HG03439 (cell line): ENCODE data around the gene F10.
"Not testable (repeated sequence)": the region's sequence is repeated elsewhere in the genome, so short reads cannot be mapped to it uniquely, and the experiment has no call there.

ENCODE experiments used
- ATAC-seq: cut with Tn5 transposase; IDR thresholded peaks from one replicate; pipeline ENCODE4 v1.9.1; 2021; ENCODE audit warnings: mild to moderate bottlenecking, moderate library complexity; ENCODE audit not compliant: unreplicated experiment

The F10 gene

DNA sequence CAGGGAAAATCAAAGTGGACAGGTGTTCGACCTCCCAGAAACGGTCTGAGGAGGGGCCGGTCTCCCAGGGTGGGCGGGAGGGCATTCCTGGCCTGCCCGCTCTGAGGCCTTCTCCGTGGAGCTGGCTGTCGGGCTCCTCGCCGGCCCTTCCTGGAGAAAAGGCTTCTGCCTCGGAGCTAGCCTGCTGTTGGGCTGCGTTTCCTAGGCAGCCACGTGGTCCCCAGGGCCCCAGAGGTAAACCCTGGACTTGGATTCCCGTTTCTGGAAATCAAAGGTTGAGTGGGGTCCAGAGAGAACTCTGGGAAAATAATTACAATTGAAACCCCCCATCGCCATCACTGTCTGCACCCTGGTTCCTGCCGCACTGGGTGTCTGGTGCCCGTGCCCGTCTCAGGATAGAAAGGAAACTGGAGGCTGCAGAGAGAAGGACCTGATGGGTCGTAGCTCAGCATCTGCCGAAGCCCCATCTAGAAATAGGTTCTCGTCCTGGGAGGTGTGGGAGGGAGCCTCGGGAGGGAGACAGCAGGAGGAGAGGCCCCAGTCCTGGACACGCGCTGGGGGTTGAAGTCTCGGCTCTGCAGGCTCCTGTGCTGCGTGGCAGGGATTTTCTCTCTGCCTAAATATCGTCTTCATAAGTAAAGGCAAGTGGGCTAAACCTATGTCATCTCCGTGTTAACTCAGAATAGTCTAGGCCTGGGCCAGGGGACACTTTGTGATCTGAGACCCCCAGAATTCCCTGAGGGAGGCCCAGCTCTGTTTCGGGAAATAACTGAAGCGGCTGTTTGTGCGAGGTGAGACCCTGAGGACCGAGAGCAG is 28.2 kb downstream of the F10 start:
- no peak for ATAC-seq

DNA sequence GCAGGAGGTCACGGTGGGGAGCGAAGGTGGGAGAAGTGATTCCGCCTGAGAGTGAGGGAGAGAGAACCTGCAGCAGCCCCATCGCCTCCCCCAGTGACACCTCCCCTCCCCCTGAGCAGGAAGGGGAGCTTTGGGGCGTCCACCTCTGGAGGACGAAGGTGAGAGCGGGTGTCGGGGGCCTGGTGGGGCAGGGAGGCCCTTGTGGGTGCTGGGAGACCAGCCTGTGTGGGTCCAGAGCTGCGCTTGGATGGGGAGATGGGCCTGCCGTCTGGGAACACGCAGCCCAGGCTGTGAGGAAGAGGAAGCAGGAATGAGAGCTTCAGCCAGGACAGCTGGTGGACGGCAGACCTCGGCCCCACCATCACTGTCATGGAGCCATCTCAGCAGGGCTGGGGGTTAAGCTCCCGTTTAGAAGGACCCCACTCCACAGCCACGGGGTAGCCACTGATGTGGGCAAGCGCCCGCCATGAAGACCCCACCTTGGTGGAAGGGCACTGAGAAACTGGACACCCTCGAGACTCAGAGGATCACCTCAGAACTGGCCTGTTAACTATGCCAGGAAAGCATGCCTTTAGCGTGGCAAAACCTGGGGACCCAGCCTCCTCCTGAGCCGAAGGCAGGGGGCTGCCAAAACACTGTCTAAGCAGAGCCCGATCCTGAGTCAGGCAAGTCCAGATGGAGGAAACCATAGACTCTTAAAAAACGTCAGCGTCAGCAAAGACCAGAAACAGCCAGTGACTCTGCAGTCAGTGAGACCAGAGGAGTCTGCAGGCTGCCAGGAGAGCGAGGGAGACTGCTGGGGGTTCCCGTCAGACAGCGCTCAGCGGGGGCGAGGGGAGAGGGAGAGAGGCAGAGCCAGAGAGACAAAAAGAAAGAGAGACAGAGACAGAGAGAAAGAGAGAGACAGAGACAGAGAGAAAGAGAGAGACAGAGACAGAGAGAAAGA is 29.4 kb downstream of the F10 start:
- no peak for ATAC-seq

DNA sequence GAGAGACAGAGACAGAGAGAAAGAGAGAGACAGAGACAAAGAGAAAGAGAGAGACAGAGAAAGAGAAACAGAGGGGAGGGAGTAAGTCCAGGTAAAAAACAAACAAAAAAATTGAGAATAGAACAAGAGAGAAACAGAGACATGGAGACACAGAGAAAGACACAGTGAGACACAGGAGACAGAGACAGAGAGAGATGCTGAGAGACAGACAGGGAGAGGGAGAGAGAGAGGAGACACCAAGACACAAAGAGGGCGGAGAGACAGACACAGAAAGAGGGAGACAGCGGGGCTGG is 30.0 kb downstream of the F10 start:
- ATAC-seq = no peak

DNA sequence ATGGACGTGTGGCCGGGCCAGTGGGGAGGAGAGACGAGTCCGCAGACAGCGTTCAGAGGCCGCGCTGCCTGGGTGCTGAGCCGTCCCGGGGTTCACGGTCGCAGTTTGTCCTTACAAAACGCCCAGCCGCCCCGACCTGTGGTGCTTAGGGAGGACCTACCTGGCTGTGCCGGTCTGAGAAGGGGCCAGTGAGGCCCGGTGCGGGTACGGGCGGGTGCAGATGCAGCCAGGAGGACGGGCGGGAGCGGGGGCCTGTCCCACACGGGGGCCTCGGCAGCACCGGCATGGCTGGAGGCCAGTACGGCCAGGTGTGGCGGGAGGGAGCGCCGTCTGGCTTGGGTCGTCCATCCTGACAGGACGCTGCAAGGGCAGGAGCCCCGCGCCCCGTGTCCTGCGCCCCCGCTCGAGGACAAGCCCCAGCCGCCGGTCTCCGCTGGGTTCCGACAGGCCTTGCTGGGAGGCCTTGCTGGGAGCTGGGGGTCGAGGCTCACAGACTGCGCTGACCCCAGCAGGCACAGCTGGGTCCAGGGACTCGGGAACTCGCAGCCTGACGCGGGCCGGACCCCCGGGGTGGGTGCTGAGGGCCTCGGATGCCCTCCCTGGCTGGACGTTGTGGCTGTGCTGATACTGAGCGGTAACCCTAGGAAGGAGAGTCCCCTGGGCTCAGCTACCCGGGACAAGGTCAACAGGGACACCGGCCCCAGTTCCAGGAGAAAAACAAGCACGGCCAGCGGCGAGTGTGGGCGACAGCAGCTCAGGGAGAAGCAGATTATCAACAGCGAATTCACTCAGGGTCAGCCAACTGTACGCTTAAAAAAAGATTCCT is 30.6 kb downstream of the F10 start:
- ATAC-seq = peak; percentile 23

DNA sequence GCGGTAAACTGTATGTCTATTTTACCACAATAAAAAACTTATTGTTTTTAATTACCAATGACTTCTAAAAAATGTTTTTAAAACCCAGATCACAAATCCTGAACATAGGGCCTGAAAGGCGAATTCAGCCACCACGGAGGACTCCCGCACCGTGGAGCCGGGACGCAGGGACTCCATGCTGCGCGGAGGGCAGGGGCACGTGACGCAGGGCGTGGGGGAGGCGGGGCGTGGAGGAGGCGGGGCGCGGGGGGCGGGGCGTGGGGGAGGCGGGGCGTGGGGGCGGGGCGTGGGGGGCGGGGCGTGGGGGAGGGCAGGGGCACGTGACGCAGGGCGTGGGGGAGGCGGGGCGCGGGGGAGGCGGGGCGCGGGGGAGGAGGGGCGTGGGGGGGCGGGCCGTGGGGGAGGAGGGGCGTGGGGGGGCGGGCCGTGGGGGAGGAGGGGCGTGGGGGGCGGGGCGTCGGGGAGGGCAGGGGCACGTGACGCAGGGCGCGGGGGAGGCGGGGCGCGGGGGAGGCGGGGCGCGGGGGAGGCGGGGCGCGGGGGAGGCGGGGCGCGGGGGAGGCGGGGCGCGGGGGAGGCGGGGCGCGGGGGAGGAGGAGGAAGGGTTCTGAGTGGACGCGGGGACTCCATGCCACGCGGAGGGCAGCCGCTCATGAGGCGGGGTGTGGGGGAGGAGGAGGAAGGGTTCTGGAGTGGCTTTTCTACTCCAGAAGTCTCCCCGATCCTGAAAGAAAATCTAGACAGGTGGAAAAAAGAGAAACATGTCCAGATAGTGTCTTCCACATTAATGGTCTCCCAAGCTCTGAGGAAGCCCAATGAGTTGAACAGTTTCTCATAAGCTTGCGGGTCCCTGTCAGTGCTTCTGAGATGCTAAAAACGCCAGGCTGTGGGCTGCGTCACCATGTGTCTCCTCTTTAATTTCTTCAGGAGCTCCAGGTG is 31.5 kb downstream of the F10 start:
- ATAC-seq = peak; percentile 49

DNA sequence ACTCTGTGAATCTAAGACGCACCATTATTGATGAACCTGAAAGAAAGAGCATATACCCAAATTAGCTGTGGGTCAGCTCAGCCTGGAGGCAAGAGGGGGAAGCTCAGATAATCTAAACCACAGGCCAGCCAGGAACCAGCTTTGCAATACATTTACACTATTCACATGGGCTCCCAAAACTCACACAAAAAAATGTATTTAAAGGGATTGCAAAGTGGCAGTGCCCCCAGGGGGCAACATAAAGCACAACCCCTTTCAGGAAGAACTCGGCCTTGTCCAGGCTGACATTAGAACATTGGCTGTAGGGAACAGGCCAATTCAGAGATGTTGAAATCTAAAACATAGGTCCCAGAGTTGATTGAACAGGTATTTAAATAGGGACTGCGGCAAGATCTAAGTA is 32.6 kb downstream of the F10 start:
- ATAC-seq = no peak

DNA sequence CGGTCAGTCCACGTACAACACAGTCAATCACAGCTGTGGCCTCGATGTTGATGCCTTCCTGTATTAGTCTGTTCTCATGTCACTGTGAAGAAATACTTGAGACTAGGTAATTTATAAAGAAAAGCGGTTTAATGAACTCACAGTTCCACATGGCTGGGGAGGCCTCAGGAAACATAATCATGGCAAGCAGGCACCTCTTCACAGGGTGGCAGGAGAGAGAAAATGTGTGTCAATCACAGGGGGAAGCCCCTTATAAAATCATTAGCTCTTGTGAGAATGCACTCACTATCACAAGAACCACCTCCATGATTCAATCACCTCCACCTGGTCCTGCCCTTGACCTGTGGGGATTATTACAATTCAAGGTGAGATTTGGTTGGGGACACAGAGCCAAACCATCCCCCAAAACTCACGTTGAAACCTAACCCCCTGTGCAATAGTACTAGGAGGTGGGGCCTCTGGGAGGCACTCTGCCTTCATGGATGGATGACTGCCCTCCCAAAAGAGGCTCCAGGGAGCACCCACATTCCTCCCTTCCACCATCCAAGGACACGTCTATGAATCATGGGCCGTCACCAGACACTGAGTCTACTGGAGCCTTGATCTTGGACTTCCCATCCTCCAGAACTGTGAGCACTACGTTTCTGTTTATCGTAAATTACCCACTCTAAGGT is 33.5 kb downstream of the F10 start:
- no peak for ATAC-seq

DNA sequence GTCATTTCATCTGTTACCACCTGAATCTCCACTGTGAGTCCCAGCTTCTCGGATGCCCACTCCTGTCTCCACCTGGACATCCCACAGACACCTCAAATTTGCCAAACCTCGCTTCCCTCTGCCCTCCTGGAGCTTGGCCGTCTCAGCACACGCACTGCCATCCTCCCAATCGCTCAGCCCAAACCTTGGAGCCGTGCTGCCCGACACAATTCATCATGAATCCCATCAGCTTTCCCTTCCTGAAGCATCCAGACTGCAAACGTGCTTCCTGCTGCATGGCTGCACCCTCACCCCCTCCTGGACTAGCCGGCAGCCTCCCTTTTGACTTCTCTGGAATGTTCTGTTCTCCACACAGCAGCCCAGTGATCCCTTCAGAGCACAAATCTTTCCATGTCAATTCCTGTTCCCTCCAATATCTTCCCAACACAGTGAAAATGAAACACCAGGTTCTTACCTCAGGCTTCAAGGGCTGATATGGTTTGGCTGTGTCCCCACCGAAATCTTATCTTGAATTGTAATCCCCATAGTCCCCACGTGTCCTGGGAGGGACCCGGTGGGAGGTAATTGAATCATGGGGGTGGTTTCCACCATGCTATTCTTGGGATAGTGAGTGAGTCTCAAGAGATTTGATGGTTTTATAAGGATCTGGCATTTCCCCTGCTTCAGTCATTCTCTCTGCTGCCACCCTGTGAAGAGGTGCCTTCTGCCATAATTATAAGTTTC is 34.8 kb downstream of the F10 start:
- ATAC-seq = no peak

DNA sequence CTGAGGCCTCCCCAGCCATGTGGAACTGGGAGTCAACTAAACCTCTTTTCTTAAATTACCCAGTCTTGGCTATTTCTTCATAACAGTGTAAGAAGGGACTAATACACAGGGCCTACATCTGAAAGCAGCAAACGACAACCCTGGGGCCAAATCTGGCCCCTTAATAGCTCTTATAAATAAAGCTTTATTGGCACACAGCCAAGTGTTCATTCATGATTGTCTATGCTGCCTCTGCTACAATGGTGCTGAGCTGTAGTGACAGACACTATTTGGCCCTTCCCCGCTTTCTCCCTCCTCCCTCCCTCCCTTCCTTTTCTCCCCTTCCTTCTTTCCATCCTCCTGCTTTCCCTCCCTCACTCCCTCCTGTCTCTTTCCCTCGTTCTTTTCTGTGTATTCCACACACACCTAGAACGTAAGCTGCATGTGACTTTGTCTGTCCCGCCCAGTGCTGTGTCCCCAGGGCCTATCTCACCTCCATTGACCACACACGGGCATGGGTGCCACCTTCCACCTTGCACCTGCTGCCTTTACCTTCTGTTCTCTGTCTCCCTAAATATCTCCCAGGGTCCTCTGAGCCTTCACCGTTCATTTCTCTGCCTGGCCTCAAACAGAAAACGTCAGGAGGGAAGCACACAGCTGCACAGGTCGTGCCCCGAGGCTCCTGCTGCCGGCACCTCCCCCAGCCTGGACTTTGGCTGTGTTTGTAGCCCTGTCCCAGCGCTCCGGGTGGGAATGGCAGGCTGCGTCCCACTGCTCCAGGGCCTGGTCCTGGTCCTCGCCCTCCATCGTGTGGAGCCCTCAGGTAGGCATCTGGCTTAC is 35.5 kb downstream of the F10 start, which contains the start of gene PROZ:
PROZ (plus strand) TSS at position 720 of the 819 bp plus-strand sequence; CDS start at position 733, 13 bp downstream.
- no peak for ATAC-seq

DNA sequence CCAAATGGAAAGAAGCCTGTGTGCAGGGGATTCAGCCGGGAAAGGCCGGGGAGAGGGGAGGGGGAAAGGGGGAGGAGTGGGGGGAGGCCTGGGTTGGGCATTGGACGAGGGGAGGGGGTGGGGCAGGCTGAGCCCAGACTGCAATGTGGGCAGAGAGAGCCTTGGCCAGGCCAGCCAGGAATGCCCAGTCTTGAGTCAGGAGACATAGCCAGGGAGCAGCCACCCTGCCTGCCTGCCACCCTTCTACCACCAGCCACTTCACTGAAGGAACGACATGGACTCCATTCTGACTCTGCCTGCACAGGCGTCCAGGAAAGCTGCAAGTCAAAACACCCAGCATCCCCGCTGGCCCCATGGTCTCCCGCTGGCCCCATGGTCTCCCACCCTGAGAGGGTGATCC is 36.3 kb downstream of the F10 start:
- ATAC-seq = no peak

DNA sequence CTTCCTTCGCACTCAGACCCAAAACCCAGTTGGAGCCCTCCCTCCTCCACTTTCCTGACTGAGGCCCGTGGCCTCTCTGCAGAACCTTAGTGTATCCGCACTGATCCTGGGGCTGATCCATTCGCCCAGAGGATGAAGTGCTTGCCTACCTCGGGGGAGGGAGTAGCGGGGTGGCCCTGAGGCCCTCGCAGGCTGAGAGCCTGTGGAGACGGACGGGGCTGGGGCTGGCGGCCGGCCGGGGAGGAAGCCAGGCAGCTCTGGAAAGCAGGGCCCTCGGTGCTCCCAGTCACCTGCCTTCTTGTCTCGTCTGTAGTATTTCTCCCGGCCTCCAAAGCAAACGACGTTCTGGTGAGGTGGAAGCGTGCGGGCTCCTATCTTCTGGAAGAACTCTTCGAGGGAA is 37.1 kb downstream of the F10 start:
- no peak for ATAC-seq

DNA sequence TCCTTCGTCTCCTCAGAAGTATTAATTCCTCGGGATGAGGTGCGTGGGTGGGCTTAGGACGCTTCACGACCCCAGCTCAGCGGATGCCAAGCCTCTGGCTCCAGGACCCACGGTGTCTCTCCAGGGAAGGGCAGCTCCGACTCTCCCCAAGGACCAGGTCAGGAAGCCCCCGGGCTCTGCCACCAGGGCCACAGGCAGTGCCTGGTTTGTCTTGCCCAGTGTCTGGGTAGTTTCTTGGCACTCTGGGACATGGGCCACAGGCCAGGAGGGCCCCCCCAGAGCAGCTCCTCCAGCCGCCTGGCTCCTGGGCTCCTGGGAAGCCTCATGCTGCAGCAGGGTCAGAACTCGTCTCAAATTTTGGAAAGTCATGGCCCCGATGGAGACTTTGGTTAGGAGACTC is 38.4 kb downstream of the F10 start:
- ATAC-seq = no peak

DNA sequence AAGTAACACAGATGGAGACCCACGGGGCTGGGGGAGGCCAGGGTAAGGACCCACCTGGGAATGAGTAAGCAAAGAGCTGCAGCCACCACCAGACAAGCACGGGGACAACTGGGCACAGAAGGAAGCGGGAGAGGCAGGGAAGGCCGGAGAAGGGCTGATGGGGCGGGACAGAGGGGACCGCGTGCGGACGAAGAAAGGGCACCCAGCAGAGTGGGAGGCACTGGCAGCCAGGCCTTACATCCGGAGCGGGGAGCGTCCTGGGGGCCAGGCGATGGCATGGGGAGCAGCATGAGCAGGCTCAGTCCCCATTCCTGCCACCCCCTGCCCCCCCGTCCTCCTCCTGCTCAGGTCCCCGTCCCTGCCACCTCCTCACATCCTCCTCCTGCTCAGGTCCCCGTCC is 38.8 kb downstream of the F10 start:
- ATAC-seq = no peak

DNA sequence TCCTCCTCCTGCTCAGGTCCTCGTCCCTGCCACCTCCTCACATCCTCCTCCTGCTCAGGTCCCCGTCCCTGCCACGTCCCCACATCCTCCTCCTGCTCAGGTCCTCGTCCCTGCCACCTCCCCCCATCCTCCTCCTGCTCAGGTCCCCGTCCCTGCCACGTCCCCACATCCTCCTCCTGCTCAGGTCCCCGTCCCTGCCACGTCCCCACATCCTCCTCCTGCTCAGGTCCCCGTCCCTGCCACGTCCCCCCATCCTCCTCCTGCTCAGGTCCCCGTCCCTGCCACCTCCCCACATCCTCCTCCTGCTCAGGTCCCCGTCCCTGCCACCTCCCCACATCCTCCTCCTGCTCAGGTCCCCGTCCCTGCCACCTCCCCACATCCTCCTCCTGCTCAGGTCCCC is 39.4 kb downstream of the F10 start:
- ATAC-seq = not testable (repeated sequence)

DNA sequence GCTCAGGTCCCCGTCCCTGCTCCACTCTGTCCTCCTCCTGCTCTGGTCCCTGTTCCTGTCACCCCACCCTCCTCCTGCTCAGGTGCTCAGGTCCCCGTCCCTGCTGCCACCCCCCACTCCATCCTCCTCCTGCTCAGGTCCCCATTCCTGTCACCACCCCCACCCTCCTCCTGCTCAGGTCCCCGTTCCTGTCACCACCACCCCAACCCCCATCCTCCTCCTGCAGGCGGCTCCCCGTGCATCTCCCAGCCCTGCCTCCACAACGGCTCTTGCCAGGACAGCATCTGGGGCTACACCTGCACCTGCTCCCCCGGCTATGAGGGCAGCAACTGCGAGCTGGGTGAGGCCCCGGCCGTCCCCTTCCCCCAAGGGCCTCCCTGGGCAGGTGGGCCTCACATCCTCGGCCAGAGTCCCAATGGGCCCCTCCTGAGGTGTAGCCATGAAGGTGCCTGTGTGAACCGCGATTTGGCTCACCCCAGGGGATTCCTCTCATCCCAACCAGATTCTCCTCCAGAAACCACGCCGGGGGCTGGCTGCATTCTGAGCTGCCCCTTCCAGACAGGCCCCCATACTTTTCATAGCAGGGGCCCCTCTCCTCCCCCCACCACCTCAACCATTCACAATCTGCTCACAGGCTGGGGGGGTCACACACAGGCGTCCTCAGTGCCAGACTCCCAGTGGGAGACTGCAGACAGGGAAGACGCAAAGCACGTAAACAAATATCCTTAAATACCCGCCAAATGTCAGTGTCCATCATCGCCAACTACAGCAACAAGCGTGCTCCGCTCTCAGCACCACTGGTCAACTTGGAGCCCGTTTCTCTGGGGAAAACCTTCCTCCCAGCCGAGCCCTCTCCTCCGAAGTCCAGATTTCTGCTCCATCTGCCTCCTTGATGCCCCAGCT is 40.4 kb downstream of the F10 start:
- no peak for ATAC-seq

DNA sequence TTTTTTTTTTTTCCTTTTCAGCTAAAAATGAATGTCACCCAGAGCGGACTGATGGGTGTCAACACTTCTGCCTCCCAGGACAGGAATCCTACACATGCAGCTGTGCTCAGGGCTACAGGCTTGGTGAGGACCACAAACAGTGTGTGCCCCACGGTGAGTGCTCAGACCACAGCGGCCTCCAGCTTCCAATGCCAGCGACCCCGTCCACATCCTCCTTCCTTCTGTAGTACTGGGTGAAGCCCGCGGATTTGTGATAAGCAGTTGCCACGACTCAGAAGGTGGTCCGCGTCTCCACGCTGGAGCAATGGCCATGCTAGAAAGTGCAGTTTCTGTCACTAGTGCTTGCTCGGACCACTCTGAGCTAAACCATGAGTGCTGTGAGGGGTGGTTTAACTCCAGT is 41.9 kb downstream of the F10 start:
- no peak for ATAC-seq

DNA sequence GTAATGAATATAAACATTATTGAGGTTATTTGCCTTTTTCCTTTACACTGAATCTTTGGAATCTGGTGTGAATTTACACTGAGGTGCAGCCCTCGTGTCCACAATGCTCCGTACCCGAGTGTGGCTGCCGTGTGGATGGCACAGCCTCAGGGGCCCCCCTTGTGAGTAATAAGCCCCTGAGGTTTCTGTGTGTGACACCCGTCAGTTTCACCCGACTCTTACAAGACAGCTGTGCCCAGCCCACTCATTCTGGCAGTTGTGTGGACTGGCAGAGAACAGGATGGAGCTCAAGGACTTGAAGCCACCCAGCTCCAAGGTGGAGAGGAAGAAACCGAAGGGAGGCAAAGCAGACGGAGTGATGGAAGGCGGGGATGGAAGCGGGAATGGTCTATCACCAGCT is 43.7 kb downstream of the F10 start:
- no peak for ATAC-seq
